H9 (cell line): ENCODE results near the gene C16orf86. TPM values are rescaled to one million over a fixed set of nuclear protein-coding genes. Genes with fewer than 3 reads are reported as not detected.

Source experiments
- DNase-seq: peaks from one replicate; pipeline ENCODE4 v3.0.0-alpha.2; 2017
- H2AFZ ChIP-seq: one replicate; pipeline ENCODE4 v1.6.1; 2013; ENCODE audit warnings: mild to moderate bottlenecking, low read length, control low read depth, moderate library complexity
- H2AK5ac ChIP-seq: 2 replicates; pipeline ENCODE4 v1.6.1; 2013; ENCODE audit warnings: low read length, control low read depth, mixed read lengths; ENCODE audit not compliant: insufficient read length
- H2BK120ac ChIP-seq: one replicate; pipeline ENCODE4 v1.6.1; 2013; ENCODE audit warnings: low read depth, mild to moderate bottlenecking, low read length, control low read depth, inconsistent platforms; ENCODE audit not compliant: poor library complexity, severe bottlenecking
- H2BK12ac ChIP-seq: 2 replicates; pipeline ENCODE4 v1.6.1; 2013; ENCODE audit warnings: low read length, control low read depth, mixed read lengths, low read depth; ENCODE audit not compliant: insufficient read length
- H2BK15ac ChIP-seq: 2 replicates; pipeline ENCODE4 v1.6.1; 2013; ENCODE audit warnings: low read depth, low read length, control low read depth
- H2BK20ac ChIP-seq: one replicate; pipeline ENCODE4 v1.6.1; 2013; ENCODE audit warnings: low read depth, mild to moderate bottlenecking, low read length, control low read depth, inconsistent platforms; ENCODE audit not compliant: poor library complexity, severe bottlenecking
- H2BK5ac ChIP-seq: 2 replicates; pipeline ENCODE4 v1.6.1; 2013; ENCODE audit warnings: low read length, control low read depth, mixed read lengths; ENCODE audit not compliant: insufficient read length
- H3K14ac ChIP-seq: 2 replicates; pipeline ENCODE4 v1.6.1; 2013; ENCODE audit warnings: low read length, control low read depth; ENCODE audit not compliant: insufficient read depth
- H3K18ac ChIP-seq: 2 replicates; pipeline ENCODE4 v1.6.1; 2013; ENCODE audit warnings: low read depth, mild to moderate bottlenecking, mixed read lengths, low read length, control low read depth; ENCODE audit not compliant: insufficient read length
- H3K23ac ChIP-seq: 2 replicates; pipeline ENCODE4 v1.6.1; 2013; ENCODE audit warnings: low read length, control low read depth, mixed read lengths, low read depth; ENCODE audit not compliant: insufficient read length
- H3K23me2 ChIP-seq: 2 replicates; pipeline ENCODE4 v1.6.1; 2013; ENCODE audit warnings: low read depth, mild to moderate bottlenecking, mixed read lengths, low read length, control low read depth; ENCODE audit not compliant: insufficient read length, poor library complexity, severe bottlenecking
- H3K27ac ChIP-seq: 2 replicates; pipeline ENCODE4 v1.5.1; 2013; ENCODE audit warnings: low read length, control low read depth, mixed read lengths, low read depth; ENCODE audit not compliant: insufficient read length
- H3K27me3 ChIP-seq: 2 replicates; pipeline ENCODE4 v1.6.1; 2013; ENCODE audit warnings: low read length, control low read depth, inconsistent platforms; ENCODE audit not compliant: insufficient read depth
- H3K4ac ChIP-seq: 2 replicates; pipeline ENCODE4 v1.6.1; 2013; ENCODE audit warnings: low read depth, mild to moderate bottlenecking, control low read depth, inconsistent platforms, low read length, moderate library complexity
- H3K4me1 ChIP-seq: 2 replicates; pipeline ENCODE4 v1.6.1; 2013; ENCODE audit warnings: low read length, control low read depth, inconsistent platforms; ENCODE audit not compliant: insufficient read depth
- H3K4me2 ChIP-seq: 2 replicates; pipeline ENCODE4 v1.6.1; 2013; ENCODE audit warnings: low read length, control low read depth, mixed read lengths; ENCODE audit not compliant: insufficient read length, insufficient read depth
- H3K56ac ChIP-seq: 2 replicates; pipeline ENCODE4 v1.6.1; 2013; ENCODE audit warnings: low read depth, mild to moderate bottlenecking, mixed read lengths, low read length, control low read depth; ENCODE audit not compliant: insufficient read length
- H3K79me1 ChIP-seq: 2 replicates; pipeline ENCODE4 v1.6.1; 2013; ENCODE audit warnings: low read depth, mild to moderate bottlenecking, moderate library complexity, low read length, control low read depth, inconsistent platforms; ENCODE audit not compliant: insufficient read depth, poor library complexity, severe bottlenecking
- H3K79me2 ChIP-seq: 2 replicates; pipeline ENCODE4 v1.6.1; 2013; ENCODE audit warnings: low read length, control low read depth, inconsistent platforms; ENCODE audit not compliant: insufficient read depth
- H3K9ac ChIP-seq: 2 replicates; pipeline ENCODE4 v1.6.1; 2013; ENCODE audit warnings: low read length, control low read depth, mixed read lengths; ENCODE audit not compliant: insufficient read length; ENCODE audit errors: extremely low read depth
- H3K9me3 ChIP-seq: one replicate; pipeline ENCODE4 v1.6.1; 2013; ENCODE audit warnings: low read depth, low read length, inconsistent platforms; ENCODE audit not compliant: control insufficient read depth
- H3T11ph ChIP-seq: one replicate; pipeline ENCODE4 v1.6.1; 2013; ENCODE audit warnings: mild to moderate bottlenecking, low read length, control low read depth, inconsistent platforms
- H4K20me1 ChIP-seq: one replicate; pipeline ENCODE4 v1.6.1; 2013; ENCODE audit not compliant: control insufficient read depth, insufficient read length, insufficient read depth
- H4K5ac ChIP-seq: 2 replicates; pipeline ENCODE4 v1.6.1; 2013; ENCODE audit warnings: low read depth, mild to moderate bottlenecking, mixed read lengths, low read length, control low read depth; ENCODE audit not compliant: insufficient read length
- H4K8ac ChIP-seq: replicated peaks from 2 replicates; pipeline ENCODE4 v1.6.1; 2013; ENCODE audit warnings: low read length, control low read depth, mixed read lengths, low read depth; ENCODE audit not compliant: insufficient read length
- H4K91ac ChIP-seq: 2 replicates; pipeline ENCODE4 v1.6.1; 2013; ENCODE audit warnings: low read depth, mild to moderate bottlenecking, moderate library complexity, mixed read lengths, low read length, control low read depth; ENCODE audit not compliant: insufficient read length
- H3K27ac Mint-ChIP-seq, 3 experiments: 2 replicates in 2 of 3; 3 replicates in 1 of 3; pipeline ENCODE4 v1.8.0; 2020 to 2021; ENCODE audit warnings: mixed read lengths in 3 of 3, mild to moderate bottlenecking in 1 of 3, moderate library complexity in 1 of 3
- H3K27me3 Mint-ChIP-seq: 2 replicates; pipeline ENCODE4 v1.8.0; 2021; ENCODE audit warnings: low read depth, mild to moderate bottlenecking, moderate library complexity, mixed read lengths
- H3K36me3 Mint-ChIP-seq, 3 experiments: 2 replicates in 2 of 3; 3 replicates in 1 of 3; pipeline ENCODE4 v1.8.0; 2020 to 2021; ENCODE audit warnings: low read depth in 3 of 3, mixed read lengths in 3 of 3; ENCODE audit not compliant: insufficient read depth in 1 of 3
- H3K4me1 Mint-ChIP-seq, 2 experiments: 2 replicates each; pipeline ENCODE4 v1.8.0; 2020; ENCODE audit warnings: mixed read lengths in 2 of 2
- H3K4me3 Mint-ChIP-seq, 2 experiments: 2 replicates in 1 of 2; 3 replicates in 1 of 2; pipeline ENCODE4 v1.8.0; 2020 to 2021; ENCODE audit warnings: mild to moderate bottlenecking in 2 of 2, mixed read lengths in 2 of 2, moderate library complexity in 1 of 2
- H3K9me3 Mint-ChIP-seq, 2 experiments: 2 replicates in 1 of 2; 3 replicates in 1 of 2; pipeline ENCODE4 v1.8.0; 2020; ENCODE audit warnings: mild to moderate bottlenecking in 2 of 2, mixed read lengths in 2 of 2, moderate library complexity in 1 of 2
- WGBS: extraction: QIAGEN DNeasy Blood & Tissue Kit; methylation state at CpG from one replicate; pipeline ENCODE4 v1.1.7; 2013; ENCODE audit warnings: missing lambda C conversion rate, low lambda C conversion rate, mixed read lengths; ENCODE audit not compliant: insufficient read length; ENCODE audit errors: extremely low coverage; 5-methylcytosine and 5-hydroxymethylcytosine counted together
- total RNA-seq: library from RNA; stranded (reverse); gene quantifications from 2 replicates; pipeline ENCODE4 v1.2.1, GENCODE V29; 2021
- TF ChIP-seq, protein P1 (sequence below): fragments of 200-600 bp; sonication (generic); conservative IDR thresholded peaks from 3 replicates; pipeline ENCODE4 v1.8.0; 2021; ENCODE audit warnings: antibody characterized with exemption, mild to moderate bottlenecking

C16orf86 gene
- total RNA-seq, 1 experiment from 2014 or later: 1.5 TPM

DNA sequence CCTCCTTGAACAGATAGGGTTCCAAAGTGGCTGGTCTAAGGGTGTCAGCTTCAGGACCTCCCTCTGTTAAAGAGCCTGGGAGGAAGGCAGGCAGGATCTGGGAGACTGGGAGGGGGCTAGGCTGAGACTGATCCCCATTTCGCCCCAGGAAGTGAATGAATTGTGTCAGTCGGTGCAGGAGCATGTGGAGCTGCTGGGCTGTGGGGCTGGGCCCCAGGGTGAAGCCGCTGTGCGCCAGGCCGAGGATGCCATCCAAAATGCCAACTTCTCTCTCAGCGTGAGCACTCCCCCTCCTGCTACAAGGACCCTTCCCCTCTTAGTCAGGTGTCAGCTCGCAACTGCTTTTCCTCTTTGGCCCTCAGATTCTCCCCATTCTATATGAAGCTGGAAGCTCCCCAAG lies 15.6 kb upstream of the C16orf86 start:
- Histone ChIP-seq H3T11ph (no peak overlapping the region), H3K9ac (no peak overlapping the region), H3K56ac (no peak overlapping the region), H3K23ac (no peak overlapping the region), H2BK120ac (no peak overlapping the region), H3K4me2 (no peak overlapping the region), H3K27me3 (no peaks in the 10 kb centered on the region; the same call in 1 of the 2 replicates), H3K27ac (no peak overlapping the region), H3K14ac (no peak overlapping the region), H2BK15ac (no peak overlapping the region), H3K9me3 (no peaks in the 10 kb centered on the region), H2AFZ (no peak overlapping the region), H3K23me2 (peaks cover 3% of the 10 kb centered on the region), H2BK5ac (no peak overlapping the region), H3K79me1 (no peaks in the 10 kb centered on the region), H4K8ac (no peak overlapping the region), H3K79me2 (no peaks in the 10 kb centered on the region), H4K20me1 (no peaks in the 10 kb centered on the region), H3K18ac (no peak overlapping the region), H2BK20ac (no peak overlapping the region), H2AK5ac (no peak overlapping the region), H3K4me1 (no peaks in the 10 kb centered on the region), H3K4ac (no peak overlapping the region), H4K91ac (no peak overlapping the region), H2BK12ac (no peak overlapping the region), H4K5ac (no peak overlapping the region)
- Mint-ChIP-seq H3K27me3 (peaks cover 5% of the 10 kb centered on the region), H3K36me3 (peaks cover 12 to 41% (median 39%) of the 10 kb centered on the region in 3 experiments), H3K27ac (no peak overlapping the region), H3K4me3 (no peak overlapping the region), H3K4me1 (peaks cover 2 to 6% of the 10 kb centered on the region in 2 experiments; a peak in 3 of 4 replicates), H3K9me3 (no peaks in the 10 kb centered on the region; a peak in 1 of 5 replicates)
- TF ChIP-seq, protein P1, sequence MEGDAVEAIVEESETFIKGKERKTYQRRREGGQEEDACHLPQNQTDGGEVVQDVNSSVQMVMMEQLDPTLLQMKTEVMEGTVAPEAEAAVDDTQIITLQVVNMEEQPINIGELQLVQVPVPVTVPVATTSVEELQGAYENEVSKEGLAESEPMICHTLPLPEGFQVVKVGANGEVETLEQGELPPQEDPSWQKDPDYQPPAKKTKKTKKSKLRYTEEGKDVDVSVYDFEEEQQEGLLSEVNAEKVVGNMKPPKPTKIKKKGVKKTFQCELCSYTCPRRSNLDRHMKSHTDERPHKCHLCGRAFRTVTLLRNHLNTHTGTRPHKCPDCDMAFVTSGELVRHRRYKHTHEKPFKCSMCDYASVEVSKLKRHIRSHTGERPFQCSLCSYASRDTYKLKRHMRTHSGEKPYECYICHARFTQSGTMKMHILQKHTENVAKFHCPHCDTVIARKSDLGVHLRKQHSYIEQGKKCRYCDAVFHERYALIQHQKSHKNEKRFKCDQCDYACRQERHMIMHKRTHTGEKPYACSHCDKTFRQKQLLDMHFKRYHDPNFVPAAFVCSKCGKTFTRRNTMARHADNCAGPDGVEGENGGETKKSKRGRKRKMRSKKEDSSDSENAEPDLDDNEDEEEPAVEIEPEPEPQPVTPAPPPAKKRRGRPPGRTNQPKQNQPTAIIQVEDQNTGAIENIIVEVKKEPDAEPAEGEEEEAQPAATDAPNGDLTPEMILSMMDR: no peak
- no CpG with 5 or more reads among the region's 7 CpGs for WGBS
- no peak for DNase-seq
